Stimulated activated CD8-positive, alpha-beta memory T cell treated with anti-CD3 and anti-CD28 coated beads, Interleukin-4, amount 100 ng/mL, for 1 hour (primary cell): ENCODE measurements around the gene KIAA1549.
"Not testable (repeated sequence)": the region's sequence is repeated elsewhere in the genome, so short reads cannot be mapped to it uniquely, and the experiment has no call there.

Experiments
- DNase-seq, 2 donors: peaks; one replicate each; pipeline ENCODE4 v3.0.0-alpha.2; 2020; ENCODE audit warnings: low read depth in 2 of 2, low spot score in 1 of 2

KIAA1549 gene

GRCh38 chr7:138981332-138982203 is at the start of gene KIAA1549:
Gene KIAA1549 (minus strand): TSS chr7:138981389. CDS start chr7:138981269, 120 bp downstream.
- peak in 1 of 2 donors; percentile 15 for DNase-seq

- no peak for DNase-seq
These were observed 48.2 kb upstream of the KIAA1549 start for GRCh38 chr7:139029353-139029752.

DNA sequence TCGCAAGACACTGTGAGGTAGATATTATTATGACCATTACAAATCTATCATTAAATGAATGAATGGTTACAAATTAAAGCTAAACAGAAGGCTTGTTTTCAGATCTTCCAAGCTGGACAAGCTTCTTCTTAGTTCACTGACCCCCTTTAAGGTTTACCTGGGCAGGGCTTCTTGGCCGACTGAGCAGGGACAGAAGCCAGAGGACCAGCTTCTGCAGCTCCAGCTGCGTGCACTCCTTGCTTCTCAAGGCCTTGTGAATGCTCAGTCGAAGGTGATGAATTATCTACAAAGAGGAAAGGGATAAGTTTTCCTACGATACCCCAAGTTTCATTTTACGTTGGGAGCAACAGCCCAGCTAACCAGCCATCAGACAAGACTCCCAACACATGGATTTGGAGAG is 45.4 kb upstream of the KIAA1549 start:
- no peak for DNase-seq

GRCh38 chr7:139025861-139026260 is 44.7 kb upstream of the KIAA1549 start:
- not testable (repeated sequence) for DNase-seq

DNA sequence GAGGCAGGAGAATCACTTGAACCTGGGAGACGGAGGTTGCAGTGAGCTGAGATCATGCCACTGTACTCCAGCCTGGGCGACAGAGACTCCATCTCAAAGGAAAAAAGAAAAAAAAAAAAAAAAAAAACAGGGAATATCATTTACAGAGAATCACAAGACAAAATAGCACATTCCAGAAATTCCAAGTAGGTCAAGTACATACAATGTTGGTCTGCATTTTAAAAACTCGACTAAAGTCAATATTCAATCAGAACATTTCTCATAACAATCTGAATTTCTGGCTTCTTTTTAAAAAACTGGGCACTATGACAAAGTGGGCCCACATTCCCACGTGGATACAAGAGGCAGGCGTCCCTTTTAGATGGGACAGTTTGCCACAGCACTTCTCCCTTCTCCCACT is 41.9 kb upstream of the KIAA1549 start:
- no peak for DNase-seq

- no peak for DNase-seq
These were observed 41.1 kb upstream of the KIAA1549 start for GRCh38 chr7:139022286-139022685.

DNA sequence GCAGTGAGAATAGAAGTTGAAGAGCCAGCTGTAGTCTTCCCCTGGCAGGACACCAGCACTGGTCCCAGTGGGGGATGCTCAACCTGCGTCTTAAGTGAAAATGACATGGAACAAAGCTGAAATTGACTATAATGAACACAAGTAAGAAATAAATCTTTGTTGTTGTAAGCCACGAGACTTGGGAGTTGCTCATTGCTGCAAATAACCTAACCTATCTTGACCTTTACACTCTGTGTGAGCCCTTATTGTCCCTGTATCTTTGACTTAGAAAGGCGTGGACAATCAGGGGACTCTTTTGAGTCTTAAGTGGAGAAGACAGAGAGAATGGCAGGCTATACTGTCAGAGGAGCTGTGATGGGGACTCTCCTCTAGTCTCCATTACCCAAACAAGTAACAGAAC is 37.7 kb upstream of the KIAA1549 start:
- DNase-seq, result no peak

- peak; percentile 27 to 29 for DNase-seq
These were observed 35.8 kb upstream of the KIAA1549 start for GRCh38 chr7:139016931-139017511.

- DNase-seq, result no peak
These were observed 30.2 kb upstream of the KIAA1549 start for GRCh38 chr7:139011373-139011772.

GRCh38 chr7:139004321-139005090 is 23.3 kb upstream of the KIAA1549 start:
- DNase-seq, result no peak

DNA sequence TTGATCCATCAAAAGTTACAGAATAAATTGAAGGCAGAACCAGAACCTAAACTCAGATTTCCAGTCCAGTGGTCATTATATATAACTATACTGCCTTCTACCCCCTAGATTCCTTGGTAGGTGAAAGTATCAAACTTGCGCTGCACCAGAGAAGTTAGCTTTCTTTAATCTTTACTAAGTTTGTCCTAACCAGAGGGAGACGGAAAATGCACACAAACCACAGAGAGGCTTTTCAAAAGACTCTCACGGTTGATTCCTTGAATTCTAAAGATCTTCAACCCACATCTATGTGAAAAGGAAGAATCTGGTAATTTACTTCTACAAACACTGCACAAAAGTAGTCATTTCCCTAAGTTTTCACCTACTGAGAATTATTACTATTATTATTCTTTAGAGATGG is 18.2 kb upstream of the KIAA1549 start:
- no peak for DNase-seq

DNA sequence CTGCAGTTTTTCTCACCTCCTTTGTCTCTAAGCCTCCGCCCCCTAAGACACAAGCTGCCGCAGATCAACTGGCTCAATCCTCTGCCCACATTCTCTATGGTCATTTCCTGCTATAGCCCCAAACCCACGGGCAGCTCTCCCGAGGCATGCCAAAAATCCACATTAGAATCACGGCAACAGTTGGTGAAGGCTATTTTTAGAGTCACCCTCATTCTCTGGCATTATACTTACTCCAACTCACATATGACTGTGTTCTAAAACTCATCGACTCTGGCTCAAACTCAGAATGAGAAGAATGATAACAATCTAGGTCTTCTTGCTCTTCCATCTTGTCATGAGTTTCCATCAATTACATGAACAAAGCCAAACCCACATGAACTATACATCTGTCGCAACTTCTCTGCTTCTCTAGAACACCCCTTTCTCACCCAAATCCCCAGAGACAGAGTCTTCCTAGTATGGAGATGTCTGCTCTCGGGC is 10.9 kb upstream of the KIAA1549 start:
- no peak for DNase-seq

DNA sequence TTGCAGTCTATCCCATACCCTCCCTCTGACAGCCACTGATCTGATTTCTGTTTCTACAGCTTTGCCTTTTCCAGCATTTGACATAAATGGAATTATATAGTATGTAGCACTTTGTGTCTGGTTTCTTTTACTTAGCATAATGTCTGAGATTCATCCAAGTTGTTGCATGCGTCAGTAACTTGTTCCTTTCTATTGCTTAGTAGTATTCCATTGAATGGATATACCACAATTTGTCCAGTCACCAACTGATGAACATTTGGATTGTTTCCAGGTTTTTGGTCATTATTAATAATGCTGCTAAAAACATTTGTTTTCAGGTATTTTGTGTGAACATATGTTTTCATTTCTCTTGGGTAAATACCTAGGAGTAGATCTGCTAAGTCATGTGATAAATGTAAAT is 6.5 kb upstream of the KIAA1549 start:
- no peak for DNase-seq

GRCh38 chr7:138982204-138982623 is 1.0 kb upstream of the KIAA1549 start:
- no peak for DNase-seq

- no peak for DNase-seq
These were observed 462 bp downstream of the KIAA1549 start for GRCh38 chr7:138980563-138981291.

GRCh38 chr7:138979988-138980562 is 1.1 kb downstream of the KIAA1549 start:
- DNase-seq, result no peak

GRCh38 chr7:138979226-138979979 is 1.8 kb downstream of the KIAA1549 start:
- no peak for DNase-seq

DNA sequence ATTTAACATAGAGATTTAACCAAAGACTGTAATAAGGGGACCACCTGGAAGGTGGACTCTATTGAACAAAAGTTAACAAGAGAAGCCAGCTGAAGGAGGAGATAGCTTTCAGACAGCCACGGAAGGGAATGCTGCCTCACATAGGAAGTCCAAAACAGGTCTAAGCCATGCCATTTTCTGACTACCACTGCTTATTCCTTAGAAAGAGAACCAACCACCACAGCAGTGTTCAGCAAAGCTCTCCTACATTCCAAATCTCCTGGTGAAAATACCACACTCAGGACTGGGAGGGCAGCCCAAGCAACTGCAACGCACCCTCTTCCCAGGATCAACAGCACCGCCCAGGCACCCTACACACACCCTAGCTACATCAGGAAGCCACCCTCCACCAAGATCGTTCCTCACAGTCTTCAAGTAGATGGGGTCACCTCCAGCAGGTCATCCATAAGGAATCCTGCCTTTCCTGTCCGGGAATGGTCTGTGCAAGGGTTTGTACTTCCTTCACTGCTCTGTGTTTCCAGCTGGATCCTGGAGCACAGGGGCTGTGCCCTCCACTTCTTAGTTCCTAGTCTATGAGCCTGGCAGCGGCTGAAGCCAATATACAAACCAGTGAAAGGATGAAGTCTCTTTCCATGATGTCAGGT is 2.5 kb downstream of the KIAA1549 start:
- no peak for DNase-seq

DNA sequence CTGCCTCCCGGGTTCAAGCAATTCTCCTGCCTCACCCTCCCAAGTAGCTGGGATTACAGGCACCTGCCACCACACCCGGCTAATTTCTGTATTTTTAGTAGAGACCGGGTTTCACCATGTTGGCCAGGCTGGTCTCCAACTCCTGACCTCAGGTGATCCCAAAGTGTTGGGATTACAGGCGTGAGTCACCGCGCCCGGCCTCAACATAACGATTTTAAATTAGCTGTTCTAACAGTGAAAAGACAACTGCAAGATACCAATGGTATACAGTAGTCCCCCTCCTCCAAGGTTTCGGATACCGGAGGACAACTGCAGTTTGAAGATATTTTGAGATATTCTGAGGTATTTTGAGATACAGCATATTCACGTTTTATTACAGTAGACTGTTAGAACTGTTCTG is 5.0 kb downstream of the KIAA1549 start:
- not testable (repeated sequence) for DNase-seq
